GM12875 (cell line): ENCODE results near the gene PRPF39.
"Not testable (repeated sequence)": the region's sequence is repeated elsewhere in the genome, so short reads cannot be mapped to it uniquely, and the experiment has no call there.

ENCODE experiments used
- H3K4me3 ChIP-seq: one replicate; pipeline ENCODE4 v1.5.1; 2011; ENCODE audit warnings: low read depth, low read length, control low read depth
- CTCF ChIP-seq: IDR thresholded peaks from 2 replicates; pipeline ENCODE4 v1.5.1; 2011; ENCODE audit warnings: low read depth, mild to moderate bottlenecking, control low read depth, inconsistent platforms, low read length, moderate library complexity, borderline replicate concordance; ENCODE audit not compliant: insufficient read depth

PRPF39 gene

GRCh38 chr14:45135659-45136395 lies 51.9 kb downstream of the PRPF39 start, which contains the start of gene FANCM:
TSS of gene FANCM (plus strand) at chr14:45135930. CDS start at chr14:45136032, 102 bp downstream.
- TF ChIP-seq CTCF, result no peak
- peak within 1 kb of the TSS; percentile 72 for H3K4me3 ChIP-seq

GRCh38 chr14:45136399-45136798 lies 52.5 kb downstream of the PRPF39 start:
- H3K4me3 ChIP-seq, result peak overlapping the region; percentile 72

GRCh38 chr14:45140661-45141187 lies 56.8 kb downstream of the PRPF39 start:
- H3K4me3 ChIP-seq, result no peak overlapping the region
- no peak for TF ChIP-seq CTCF

More at GRCh38 chr14:45136399-45136798, 52.5 kb downstream of the PRPF39 start:
- TF ChIP-seq CTCF, result no peak

- not testable (repeated sequence) for H3K4me3 ChIP-seq
These were observed 58.2 kb downstream of the PRPF39 start for GRCh38 chr14:45142083-45142482.

- no peak overlapping the region for H3K4me3 ChIP-seq
- TF ChIP-seq CTCF, result no peak
These were observed 60.7 kb downstream of the PRPF39 start for GRCh38 chr14:45144658-45145057.

GRCh38 chr14:45145214-45145613 lies 61.3 kb downstream of the PRPF39 start:
- H3K4me3 ChIP-seq, result no peak overlapping the region
- TF ChIP-seq CTCF, result no peak

- no peak overlapping the region for H3K4me3 ChIP-seq
- TF ChIP-seq CTCF, result no peak
These were observed 65.7 kb downstream of the PRPF39 start for GRCh38 chr14:45149602-45150001.
